WTC11 (cell line): ENCODE data around the gene ALOXE3. TPM values are rescaled to one million over a fixed set of nuclear protein-coding genes. Genes with fewer than 3 reads are reported as not detected.

Experiments
- ATAC-seq: fragments of 200-7000 bp; cut with Tn5 transposase; 2 replicates; pipeline ENCODE4 v1.10.0; 2021; ENCODE audit warnings: mild to moderate bottlenecking, moderate library complexity
- CTCF ChIA-PET: fragments of 300-600 bp; sonication (Branson Sonifier 250); formaldehyde crosslinking; loops from one replicate; lab custom pipeline; 2021; ENCODE audit warnings: antibody characterized with exemption; lab: Charles Lee
- POLR2A ChIA-PET: fragments of 350-600 bp; sonication (Branson Sonifier 250); formaldehyde crosslinking; loops from one replicate; lab custom pipeline; 2021; ENCODE audit warnings: antibody characterized with exemption; lab: Charles Lee
- DNase-seq: peaks from one replicate; pipeline ENCODE4 v3.0.0; 2021; ENCODE audit warnings: low spot score
- H3K27ac Mint-ChIP-seq: 2 replicates; pipeline ENCODE4 v1.8.0; 2021; ENCODE audit warnings: mixed read lengths
- H3K27me3 Mint-ChIP-seq: 2 replicates; pipeline ENCODE4 v1.8.0; 2021; ENCODE audit warnings: low read depth, mild to moderate bottlenecking, moderate library complexity, mixed read lengths
- H3K36me3 Mint-ChIP-seq: 2 replicates; pipeline ENCODE4 v1.8.0; 2021; ENCODE audit warnings: mixed read lengths
- H3K4me1 Mint-ChIP-seq: 2 replicates; pipeline ENCODE4 v1.8.0; 2022; ENCODE audit warnings: mixed read lengths
- H3K4me3 Mint-ChIP-seq: 2 replicates; pipeline ENCODE4 v1.8.0; 2021; ENCODE audit warnings: mild to moderate bottlenecking, moderate library complexity, mixed read lengths
- H3K9me3 Mint-ChIP-seq: 2 replicates; pipeline ENCODE4 v1.8.0; 2021; ENCODE audit warnings: mixed read lengths
- ATF6 ChIP-seq: sonication (generic); formaldehyde crosslinking; IDR thresholded peaks from 2 replicates; pipeline ENCODE4 v1.8.1; 2023; ENCODE audit warnings: mild to moderate bottlenecking, missing genetic modification reagents
- CREB1 ChIP-seq: sonication (generic); formaldehyde crosslinking; IDR thresholded peaks from 2 replicates; pipeline ENCODE4 v1.8.0; 2023; ENCODE audit warnings: mild to moderate bottlenecking, missing genetic modification reagents
- CREM ChIP-seq: sonication (generic); formaldehyde crosslinking; IDR thresholded peaks from 2 replicates; pipeline ENCODE4 v1.8.1; 2022; ENCODE audit warnings: mild to moderate bottlenecking, missing genetic modification reagents, moderate library complexity
- E2F4 ChIP-seq: sonication (generic); formaldehyde crosslinking; IDR thresholded peaks from 2 replicates; pipeline ENCODE4 v1.8.1; 2022; ENCODE audit warnings: low read depth, mild to moderate bottlenecking, moderate library complexity, missing genetic modification reagents, borderline replicate concordance
- FOXJ3 ChIP-seq: sonication (generic); formaldehyde crosslinking; IDR thresholded peaks from 2 replicates; pipeline ENCODE4 v1.9.0; 2021; ENCODE audit warnings: missing genetic modification reagents, mild to moderate bottlenecking, borderline replicate concordance
- HMGXB4 ChIP-seq: sonication (generic); formaldehyde crosslinking; IDR thresholded peaks from 2 replicates; pipeline ENCODE4 v1.8.1; 2023; ENCODE audit warnings: mild to moderate bottlenecking, moderate library complexity, missing genetic modification reagents
- JUN ChIP-seq: sonication (generic); formaldehyde crosslinking; IDR thresholded peaks from 2 replicates; pipeline ENCODE4 v1.8.0; 2023; ENCODE audit warnings: mild to moderate bottlenecking, missing genetic modification reagents
- RELA ChIP-seq: sonication (generic); formaldehyde crosslinking; IDR thresholded peaks from 2 replicates; pipeline ENCODE4 v1.8.1; 2022; ENCODE audit warnings: missing genetic modification reagents, mild to moderate bottlenecking, borderline replicate concordance
- SMAD3 ChIP-seq: sonication (generic); formaldehyde crosslinking; IDR thresholded peaks from 2 replicates; pipeline ENCODE4 v1.8.0; 2022; ENCODE audit warnings: missing genetic modification reagents, mild to moderate bottlenecking, borderline replicate concordance
- SOX15 ChIP-seq: fragments of 250-450 bp; sonication (Bioruptor Pico); IDR thresholded peaks from 2 replicates; pipeline ENCODE4 v1.9.0; 2021; ENCODE audit warnings: mild to moderate bottlenecking
- TEAD1 ChIP-seq: sonication (generic); formaldehyde crosslinking; IDR thresholded peaks from 2 replicates; pipeline ENCODE4 v1.8.0; 2022; ENCODE audit warnings: mild to moderate bottlenecking, missing genetic modification reagents
- USF1 ChIP-seq: sonication (generic); formaldehyde crosslinking; IDR thresholded peaks from 2 replicates; pipeline ENCODE4 v1.8.0; 2022; ENCODE audit warnings: mild to moderate bottlenecking, missing genetic modification reagents
- ZBTB43 ChIP-seq: sonication (generic); formaldehyde crosslinking; IDR thresholded peaks from 2 replicates; pipeline ENCODE4 v1.8.1; 2023; ENCODE audit warnings: mild to moderate bottlenecking, missing genetic modification reagents
- ZMAT4 ChIP-seq: fragments of 250-450 bp; sonication (Bioruptor Pico); IDR thresholded peaks from 2 replicates; pipeline ENCODE4 v1.9.0; 2021; ENCODE audit warnings: mild to moderate bottlenecking
- ZNF138 ChIP-seq: sonication (generic); formaldehyde crosslinking; conservative IDR thresholded peaks from 2 replicates; pipeline ENCODE4 v1.8.1; 2022; ENCODE audit warnings: mild to moderate bottlenecking, moderate library complexity, missing genetic modification reagents
- ZNF232 ChIP-seq: sonication (generic); formaldehyde crosslinking; IDR thresholded peaks from 2 replicates; pipeline ENCODE4 v1.8.0; 2022; ENCODE audit warnings: mild to moderate bottlenecking, missing genetic modification reagents
- ZNF263 ChIP-seq: sonication (generic); formaldehyde crosslinking; IDR thresholded peaks from 2 replicates; pipeline ENCODE4 v1.8.1; 2022; ENCODE audit warnings: low read depth, mild to moderate bottlenecking, moderate library complexity, missing genetic modification reagents
- ZNF281 ChIP-seq: sonication (generic); formaldehyde crosslinking; IDR thresholded peaks from 2 replicates; pipeline ENCODE4 v1.8.0; 2023; ENCODE audit warnings: mild to moderate bottlenecking, missing genetic modification reagents
- ZNF317 ChIP-seq: sonication (generic); formaldehyde crosslinking; IDR thresholded peaks from 2 replicates; pipeline ENCODE4 v1.8.1; 2023; ENCODE audit warnings: low read depth, mild to moderate bottlenecking, moderate library complexity, missing genetic modification reagents, borderline replicate concordance
- ZNF532 ChIP-seq: fragments of 250-450 bp; sonication (Bioruptor Pico); IDR thresholded peaks from 2 replicates; pipeline ENCODE4 v1.9.0; 2021; ENCODE audit warnings: mild to moderate bottlenecking, borderline replicate concordance
- total RNA-seq: library from RNA; stranded (reverse); gene quantifications from 3 replicates; pipeline ENCODE4 v1.2.3, GENCODE V29; 2021

The ALOXE3 gene
- total RNA-seq, 1 experiment from 2014 or later = 0.81 TPM

- TF ChIP-seq ZNF532 (CRISPR knock-in tag) (no peak), SOX15 (CRISPR knock-in tag) (no peak), TEAD1 (CRISPR knock-in tag) (0 out of 2 replicates have a peak, but pooled peaks have one; percentile 39), JUN (CRISPR knock-in tag) (no peak), ATF6 (CRISPR knock-in tag) (0 out of 2 replicates have a peak, but pooled peaks have one; percentile 59), ZNF138 (CRISPR knock-in tag) (no peak), FOXJ3 (CRISPR knock-in tag) (no peak), E2F4 (CRISPR knock-in tag) (no peak; the same call in 1 of the 2 replicates), ZNF317 (CRISPR knock-in tag) (no peak), CREB1 (CRISPR knock-in tag) (no peak), ZBTB43 (CRISPR knock-in tag) (no peak), HMGXB4 (CRISPR knock-in tag) (peak; percentile 98)
- TF ChIP-seq, all 79 proteins: peak for 11
Measured at GRCh38 chr17:8121681-8122421, 3.5 kb upstream of the ALOXE3 start (continued).

GRCh38 chr17:8121407-8121680 lies 3.0 kb upstream of the ALOXE3 start:
- peak overlapping the region; percentile 85 for H3K4me3 Mint-ChIP-seq
- no peaks in the 10 kb centered on the region for H3K9me3 Mint-ChIP-seq
- DNase-seq (no peak), ATAC-seq (no peak)
- ChIA-PET CTCF (interaction anchor here (0.8 to 9.8 kb wide), 8 partner anchors 13 to 179 kb away, joined by 3 to 118 read pairs (median 11); partner anchors contain the start of gene AURKB), POLR2A (interaction anchor here (1.0 kb wide), 1 partner anchor 42 kb away, joined by 3 read pairs; no protein-coding TSS in a partner anchor)
- H3K27ac Mint-ChIP-seq = no peak overlapping the region
- H3K27me3 Mint-ChIP-seq = peaks cover 73% of the 10 kb centered on the region
- no peaks in the 10 kb centered on the region for H3K36me3 Mint-ChIP-seq
- peaks cover 17% of the 10 kb centered on the region for H3K4me1 Mint-ChIP-seq
- no peak for TF ChIP-seq ZNF281 (CRISPR knock-in tag)
- TF ChIP-seq ZNF263 (CRISPR knock-in tag) = no peak
- no peak for TF ChIP-seq ZNF317 (CRISPR knock-in tag)
- no peak for TF ChIP-seq USF1 (CRISPR knock-in tag)
- TF ChIP-seq RELA (CRISPR knock-in tag) = no peak
- no peak for TF ChIP-seq ZNF232 (CRISPR knock-in tag)
- no peak for TF ChIP-seq FOXJ3 (CRISPR knock-in tag)
- TF ChIP-seq ZMAT4 (CRISPR knock-in tag) = no peak
- no peak for TF ChIP-seq CREM
- TF ChIP-seq SMAD3 = no peak
